Neutrophil (primary cell): ENCODE measurements around the gene OR7D2.

Experiments
- H3K27ac ChIP-seq: fragments of 200-600 bp; sonication (generic); 2 replicates; pipeline ENCODE4 v1.5.1; 2016; ENCODE audit warnings: mild to moderate bottlenecking, moderate library complexity
- H3K27me3 ChIP-seq: fragments of 200-600 bp; sonication (generic); 2 replicates; pipeline ENCODE4 v1.6.0; 2016; ENCODE audit warnings: mild to moderate bottlenecking
- H3K36me3 ChIP-seq: fragments of 200-600 bp; sonication (generic); 2 replicates; pipeline ENCODE4 v1.5.1; 2017
- H3K4me1 ChIP-seq, 2 experiments: fragments of 200-600 bp in 1 of 2; sonication (generic) in 1 of 2; 1 replicate in 1 of 2; 2 replicates in 1 of 2; pipeline versions ENCODE4 v1.5.1 to v1.6.1; 2013 to 2016; ENCODE audit warnings: low read depth in 1 of 2, low read length in 1 of 2, mild to moderate bottlenecking in 1 of 2, moderate library complexity in 1 of 2; ENCODE audit not compliant: control insufficient read depth in 1 of 2, insufficient read depth in 1 of 2
- H3K4me3 ChIP-seq, 2 experiments: fragments of 200-600 bp in 1 of 2; sonication (generic) in 1 of 2; 1 replicate in 1 of 2; 2 replicates in 1 of 2; pipeline ENCODE4 v1.5.1; 2013 to 2016; ENCODE audit warnings: low read depth in 1 of 2, low read length in 1 of 2, mild to moderate bottlenecking in 1 of 2, moderate library complexity in 1 of 2
- H3K9me3 ChIP-seq: fragments of 200-600 bp; sonication (generic); 2 replicates; pipeline ENCODE4 v1.5.1; 2016
- CTCF ChIP-seq: fragments of 200-600 bp; sonication (generic); IDR thresholded peaks from 2 replicates; pipeline ENCODE4 v1.5.1; 2016; ENCODE audit warnings: antibody characterized with exemption

The OR7D2 gene

GRCh38 chr19:9144920-9145319, 33.9 kb upstream of the OR7D2 start:
- peaks cover 9% of the 10 kb centered on the region for H3K36me3 ChIP-seq
- peaks cover 11% of the 10 kb centered on the region for H3K9me3 ChIP-seq
- H3K4me1 ChIP-seq: peaks cover 17% of the 10 kb centered on the region in 2 experiments
- H3K27ac ChIP-seq: no peak overlapping the region
- no peaks in the 10 kb centered on the region for H3K27me3 ChIP-seq
- TF ChIP-seq CTCF: no peak
- no peak overlapping the region for H3K4me3 ChIP-seq

- H3K9me3 ChIP-seq: peaks cover 11% of the 10 kb centered on the region
- H3K4me3 ChIP-seq: no peak overlapping the region
- no peak for TF ChIP-seq CTCF
Observed at GRCh38 chr19:9146882-9147281, 31.9 kb upstream of the OR7D2 start.

GRCh38 chr19:9148697-9149096, 30.1 kb upstream of the OR7D2 start:
- Histone ChIP-seq H3K4me3 (no peak overlapping the region), H3K9me3 (peaks cover 16% of the 10 kb centered on the region), H3K27ac (no peak overlapping the region), H3K27me3 (no peaks in the 10 kb centered on the region), H3K36me3 (peaks cover 13% of the 10 kb centered on the region), H3K4me1 (no peaks in the 10 kb centered on the region)
- no peak for TF ChIP-seq CTCF

More at GRCh38 chr19:9146882-9147281, 31.9 kb upstream of the OR7D2 start:
- no peak overlapping the region for H3K27ac ChIP-seq
- peaks cover 9% of the 10 kb centered on the region for H3K36me3 ChIP-seq
- no peaks in the 10 kb centered on the region for H3K27me3 ChIP-seq
- H3K4me1 ChIP-seq: peaks cover 0 to 1% of the 10 kb centered on the region in 2 experiments

GRCh38 chr19:9149997-9150396, 28.8 kb upstream of the OR7D2 start:
- Histone ChIP-seq H3K4me1 (no peaks in the 10 kb centered on the region), H3K9me3 (peaks cover 13% of the 10 kb centered on the region), H3K36me3 (peaks cover 13% of the 10 kb centered on the region), H3K4me3 (no peak overlapping the region), H3K27ac (no peak overlapping the region), H3K27me3 (no peaks in the 10 kb centered on the region)
- no peak for TF ChIP-seq CTCF

- H3K4me3 ChIP-seq: no peak overlapping the region
- no peak for TF ChIP-seq CTCF
- H3K27ac ChIP-seq: no peak overlapping the region
- H3K27me3 ChIP-seq: no peaks in the 10 kb centered on the region
- no peaks in the 10 kb centered on the region for H3K4me1 ChIP-seq
- H3K9me3 ChIP-seq: peaks cover 7% of the 10 kb centered on the region
- peaks cover 13% of the 10 kb centered on the region for H3K36me3 ChIP-seq
Observed at GRCh38 chr19:9150650-9151049, 28.1 kb upstream of the OR7D2 start.

- Histone ChIP-seq H3K27ac (no peak overlapping the region), H3K4me1 (no peaks in the 10 kb centered on the region), H3K4me3 (no peak overlapping the region), H3K9me3 (peaks cover 5% of the 10 kb centered on the region), H3K36me3 (peaks cover 18% of the 10 kb centered on the region), H3K27me3 (no peaks in the 10 kb centered on the region)
- TF ChIP-seq CTCF: no peak
Observed at GRCh38 chr19:9151367-9151766, 27.4 kb upstream of the OR7D2 start.
